Measurements from ENCODE around the gene TRAPPC10. TPM values are rescaled to one million over a fixed set of nuclear protein-coding genes. Genes with fewer than 3 reads are reported as not detected.

Gene TRAPPC10, protein sequence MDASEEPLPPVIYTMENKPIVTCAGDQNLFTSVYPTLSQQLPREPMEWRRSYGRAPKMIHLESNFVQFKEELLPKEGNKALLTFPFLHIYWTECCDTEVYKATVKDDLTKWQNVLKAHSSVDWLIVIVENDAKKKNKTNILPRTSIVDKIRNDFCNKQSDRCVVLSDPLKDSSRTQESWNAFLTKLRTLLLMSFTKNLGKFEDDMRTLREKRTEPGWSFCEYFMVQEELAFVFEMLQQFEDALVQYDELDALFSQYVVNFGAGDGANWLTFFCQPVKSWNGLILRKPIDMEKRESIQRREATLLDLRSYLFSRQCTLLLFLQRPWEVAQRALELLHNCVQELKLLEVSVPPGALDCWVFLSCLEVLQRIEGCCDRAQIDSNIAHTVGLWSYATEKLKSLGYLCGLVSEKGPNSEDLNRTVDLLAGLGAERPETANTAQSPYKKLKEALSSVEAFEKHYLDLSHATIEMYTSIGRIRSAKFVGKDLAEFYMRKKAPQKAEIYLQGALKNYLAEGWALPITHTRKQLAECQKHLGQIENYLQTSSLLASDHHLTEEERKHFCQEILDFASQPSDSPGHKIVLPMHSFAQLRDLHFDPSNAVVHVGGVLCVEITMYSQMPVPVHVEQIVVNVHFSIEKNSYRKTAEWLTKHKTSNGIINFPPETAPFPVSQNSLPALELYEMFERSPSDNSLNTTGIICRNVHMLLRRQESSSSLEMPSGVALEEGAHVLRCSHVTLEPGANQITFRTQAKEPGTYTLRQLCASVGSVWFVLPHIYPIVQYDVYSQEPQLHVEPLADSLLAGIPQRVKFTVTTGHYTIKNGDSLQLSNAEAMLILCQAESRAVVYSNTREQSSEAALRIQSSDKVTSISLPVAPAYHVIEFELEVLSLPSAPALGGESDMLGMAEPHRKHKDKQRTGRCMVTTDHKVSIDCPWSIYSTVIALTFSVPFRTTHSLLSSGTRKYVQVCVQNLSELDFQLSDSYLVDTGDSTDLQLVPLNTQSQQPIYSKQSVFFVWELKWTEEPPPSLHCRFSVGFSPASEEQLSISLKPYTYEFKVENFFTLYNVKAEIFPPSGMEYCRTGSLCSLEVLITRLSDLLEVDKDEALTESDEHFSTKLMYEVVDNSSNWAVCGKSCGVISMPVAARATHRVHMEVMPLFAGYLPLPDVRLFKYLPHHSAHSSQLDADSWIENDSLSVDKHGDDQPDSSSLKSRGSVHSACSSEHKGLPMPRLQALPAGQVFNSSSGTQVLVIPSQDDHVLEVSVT
- 156 and 162 TPM in 2 replicates for total RNA-seq (2013; cell fraction: nucleolus; rRNA removed)
- total RNA-seq (2014; rRNA removed): 31.0 and 40.9 TPM in 2 replicates
- total RNA-seq (2014; rRNA removed; fragmentation: Illumina TruSeq; extraction: Trizol): 27.5 and 28.9 TPM in 2 replicates
- 34.4 and 39.6 TPM in 2 replicates for total RNA-seq (2021)
- polyA plus RNA-seq (2011; ENCODE audit: low read depth): 12.1 TPM
- 24.5 and 38.7 TPM in 2 replicates for polyA plus RNA-seq (2011; rRNA removed)
- polyA plus RNA-seq (2011; cell fraction: cytosol; rRNA removed): 28.0 and 29.3 TPM in 2 replicates
- 85.3 and 93.6 TPM in 2 replicates for polyA plus RNA-seq (2011; cell fraction: nucleus; rRNA removed)
- 15.4 and 19.3 TPM in 2 replicates for polyA plus RNA-seq (2012)
- polyA plus RNA-seq (2014; fragmentation: Illumina TruSeq; extraction: Trizol): 33.9 and 34.8 TPM in 2 replicates
- polyA plus RNA-seq (2014; fragmentation: Nextera tagmentation; extraction: Ambion mirVana): 1 to 10 TPM; 1.1 to 2.5 TPM
- polyA plus RNA-seq (2014; rRNA removed): 27.5 and 28.4 TPM in 2 replicates
- 10 to 100 TPM in 1 of 2 experiments, 1 to 10 TPM in 1; 5.9 to 14.3 TPM for polyA plus RNA-seq (2016; fragmentation: Nextera tagmentation; extraction: Ambion mirVana)
- 35.3 and 39.6 TPM in 2 replicates for polyA minus RNA-seq (2011; rRNA and poly(A)+ RNA removed)
- polyA minus RNA-seq (2011; cell fraction: cytosol; rRNA and poly(A)+ RNA removed): 18.2 and 19.4 TPM in 2 replicates
- polyA minus RNA-seq (2011; cell fraction: nucleus; rRNA and poly(A)+ RNA removed): 28.7 and 56.4 TPM in 2 replicates
- Bru-seq, nascent RNA: percentile 87 among the genes with signal in this experiment
- percentile 92 among the genes with signal in this experiment for BruChase-seq, experiment 1, labeled RNA remaining after a 6-hour chase
- BruChase-seq, experiment 2, labeled RNA remaining after a 2-hour chase: percentile 90 among the genes with signal in this experiment
- long read RNA-seq, experiment 1: 0 reads
- long read RNA-seq, experiment 2, partial matches to known transcripts: 3 of 6 reads
- long read RNA-seq, experiment 2, other reads (novel, unspliced or antisense): 3 of 6 reads

DNA sequence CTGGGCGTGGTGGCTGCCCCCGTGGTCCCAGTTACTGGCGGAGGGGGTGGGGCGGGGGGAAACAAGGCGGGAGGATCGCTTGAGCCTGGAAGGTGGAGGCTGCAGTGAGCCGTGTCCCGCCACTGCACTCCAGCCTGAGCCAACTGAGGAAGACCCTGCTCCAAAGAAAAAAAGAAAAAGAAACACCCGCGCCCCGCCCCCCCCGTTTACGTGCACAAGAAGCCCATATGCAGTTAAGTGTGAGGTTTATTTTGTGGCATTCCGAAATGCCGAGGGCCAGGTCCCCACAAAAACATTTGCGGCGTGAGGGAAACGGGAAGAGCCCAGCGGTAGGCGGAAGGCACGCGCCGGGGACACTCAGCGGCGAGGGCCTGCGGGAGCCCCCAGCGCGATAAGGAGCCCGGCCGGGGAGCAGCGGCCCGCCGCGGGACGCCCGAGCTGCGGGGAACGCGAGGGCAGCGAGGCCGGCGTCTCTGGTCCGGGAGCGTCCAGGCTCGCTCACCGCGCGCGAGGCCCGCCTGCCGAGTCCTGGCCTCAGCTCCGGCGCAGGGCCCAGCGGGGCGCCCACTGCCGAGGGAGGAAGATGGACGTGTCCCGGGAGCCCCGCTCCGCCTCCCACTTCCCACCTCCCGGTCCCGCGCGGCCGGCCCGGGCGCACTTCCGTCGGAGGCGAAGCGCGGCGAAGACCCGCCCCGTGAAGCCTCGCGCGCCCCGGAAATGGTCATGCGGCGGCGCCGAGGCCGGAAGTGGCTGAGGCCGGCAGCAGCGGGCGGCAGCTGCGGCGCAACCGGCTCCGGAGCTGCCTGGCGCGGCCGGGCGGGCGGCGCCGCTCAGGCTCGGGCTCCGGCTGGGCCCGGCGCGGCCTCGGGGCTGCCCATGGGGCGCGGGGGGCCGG lies at the start of gene TRAPPC10:
Gene TRAPPC10, plus strand, starts transcription at position 731 of the 895 bp plus-strand sequence. CDS start 185 bp downstream, outside the sequence.
- CTCF ChIA-PET: no interaction called here
- H3K4me2 ChIP-seq (ENCODE audit: control insufficient read depth, insufficient read depth): peak within 1 kb of the TSS; percentile 95
- in situ Hi-C loops (cut with MboI) (no loop called here), intact Hi-C loops (cut with micrococcal nuclease; ENCODE audit: unreplicated experiment) (no loop called here)
- H2AFZ ChIP-seq (ENCODE audit: control insufficient read depth, low read depth, low read length): peak within 1 kb of the TSS; percentile 69
- POLR2A ChIA-PET: interaction anchor here (1.0 to 1.6 kb wide), 4 partner anchors 9 to 328 kb away, joined by 3 to 5 read pairs (median 4); no protein-coding TSS in a partner anchor
- no peaks in the 10 kb centered on the region for H4K20me1 ChIP-seq (ENCODE audit: control insufficient read depth, insufficient read depth)
- no peaks in the 10 kb centered on the region for H3K9me3 ChIP-seq (replicated peaks; ENCODE audit: control insufficient read depth, insufficient read depth, low read length)
- peaks cover 52% of the 10 kb centered on the region for H3K79me2 ChIP-seq (ENCODE audit: control insufficient read depth, insufficient read depth, low read length)
- SMC1A ChIA-PET (ENCODE audit: uncharacterized antibody, unreplicated experiment): no interaction called here
- peak; percentile 72 for ATAC-seq
- peak within 1 kb of the TSS; percentile 79 for H3K27ac ChIP-seq (ENCODE audit: control insufficient read depth, insufficient read depth)
- 2% methylated on average over 66 of the region's 107 CpGs for WGBS (ENCODE audit: insufficient coverage, insufficient replicate concordance, low lambda C conversion rate, missing lambda C conversion rate)
- H3K9ac ChIP-seq (ENCODE audit: control insufficient read depth, insufficient read depth, low read length): peak within 1 kb of the TSS; percentile 82
- H3K36me3 ChIP-seq (ENCODE audit: control insufficient read depth in 2 of 2, insufficient read depth in 2 of 2, low read length in 1 of 2): no peaks in the 10 kb centered on the region
- H3K27me3 ChIP-seq (replicated peaks in 1 of 2; ENCODE audit: control insufficient read depth in 2 of 2, insufficient read depth in 2 of 2, low read length in 1 of 2): no peaks in the 10 kb centered on the region
- RAD21 ChIA-PET (ENCODE audit: unreplicated experiment): interaction anchor here (1.1 kb wide), 1 partner anchor 285 kb away, joined by 5 read pairs; no protein-coding TSS in a partner anchor
- peak within 1 kb of the TSS; percentile 88 for H3K4me3 ChIP-seq
- peak; percentile 30 for DNase-seq (ENCODE audit: low read depth, low spot score)
- FAIRE-seq: no peak
- BruUV-seq (replicated peaks): no TSS peak
- peaks cover 3% of the 10 kb centered on the region; the same call in 1 of the 2 replicates for H3K4me1 ChIP-seq (ENCODE audit: control insufficient read depth, insufficient read depth, low read length)
- TF ChIP-seq NRF1 (conservative IDR thresholded peaks at IDR 0.05; ENCODE audit: low read depth, low read length) (no peak), JUNB (IDR thresholded peaks at IDR 0.05) (no peak), GABPA (IDR thresholded peaks at IDR 0.05; ENCODE audit: low read depth) (peak; percentile 86), CEBPB (IDR thresholded peaks at IDR 0.05; ENCODE audit: borderline replicate concordance in 1 of 2, low read depth in 2 of 2, low read length in 2 of 2) (no peak), NR2C1 (IDR thresholded peaks at IDR 0.05) (peak; percentile 60), SMC3 (IDR thresholded peaks at IDR 0.05; ENCODE audit: borderline replicate concordance, low read length) (no peak), ZBED1 (IDR thresholded peaks at IDR 0.05; ENCODE audit: borderline replicate concordance) (no peak), ZNF207 (IDR thresholded peaks at IDR 0.05; ENCODE audit: borderline replicate concordance) (peak; percentile 88), E4F1 (IDR thresholded peaks at IDR 0.05; ENCODE audit: borderline replicate concordance, partially characterized antibody) (peak; percentile 27)
- TF ChIP-seq, protein P1, sequence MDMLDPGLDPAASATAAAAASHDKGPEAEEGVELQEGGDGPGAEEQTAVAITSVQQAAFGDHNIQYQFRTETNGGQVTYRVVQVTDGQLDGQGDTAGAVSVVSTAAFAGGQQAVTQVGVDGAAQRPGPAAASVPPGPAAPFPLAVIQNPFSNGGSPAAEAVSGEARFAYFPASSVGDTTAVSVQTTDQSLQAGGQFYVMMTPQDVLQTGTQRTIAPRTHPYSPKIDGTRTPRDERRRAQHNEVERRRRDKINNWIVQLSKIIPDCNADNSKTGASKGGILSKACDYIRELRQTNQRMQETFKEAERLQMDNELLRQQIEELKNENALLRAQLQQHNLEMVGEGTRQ (IDR thresholded peaks at IDR 0.05; ENCODE audit: borderline replicate concordance, low read depth, low read length): no peak

All from GM12878 (cell line).